Endothelial cell of hepatic sinusoid (primary cell): ENCODE results near the gene CDH13.

Experiments used
- in situ Hi-C: cut with HindIII; loops from 2 replicates; pipeline ENCODE4 v1.10.0; 2017; ENCODE audit warnings: low sequenced_read_pairs

The CDH13 gene

DNA sequence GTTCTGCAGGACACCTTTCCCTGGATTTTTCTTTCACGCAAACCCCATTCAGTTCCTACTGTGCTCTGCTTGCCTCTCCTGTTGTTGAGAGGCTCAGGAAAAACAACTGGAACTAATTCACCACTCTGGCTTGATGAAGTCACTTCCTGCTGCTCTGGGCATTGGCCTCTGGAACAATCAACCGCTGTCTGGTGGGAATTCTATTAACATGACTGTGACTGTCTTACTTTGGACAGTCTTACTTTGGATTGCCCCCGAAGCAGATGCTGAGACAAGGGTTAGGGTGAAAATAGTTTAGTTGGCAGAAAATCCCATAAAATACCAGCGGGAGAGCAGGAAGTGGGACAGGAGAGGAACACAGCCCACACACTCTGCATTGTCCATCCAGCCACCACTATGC, 1091.0 kb downstream of the CDH13 start:
- in situ Hi-C loops: no loop called here

DNA sequence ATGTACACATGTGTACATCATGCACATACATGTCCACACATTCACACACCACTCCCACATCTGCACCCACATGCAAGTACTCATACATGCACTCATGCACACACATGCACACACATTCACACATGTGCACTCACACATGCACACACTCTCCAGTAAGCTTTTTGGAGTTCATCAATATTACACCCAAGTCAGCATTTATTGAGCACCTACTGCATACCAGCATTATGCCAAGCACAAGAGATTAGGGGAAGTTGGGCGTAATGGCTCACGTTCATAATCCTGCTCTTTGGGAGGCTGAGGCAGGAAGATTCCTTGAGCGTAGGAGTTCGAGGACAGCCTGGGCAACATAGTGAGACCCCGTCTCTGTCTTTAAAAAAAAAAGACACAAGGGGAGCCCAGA, 1093.4 kb downstream of the CDH13 start:
- in situ Hi-C loops: loop anchor here (5.0 kb wide), 2 partner anchors 33 to 37 kb away; no protein-coding TSS in a partner anchor

DNA sequence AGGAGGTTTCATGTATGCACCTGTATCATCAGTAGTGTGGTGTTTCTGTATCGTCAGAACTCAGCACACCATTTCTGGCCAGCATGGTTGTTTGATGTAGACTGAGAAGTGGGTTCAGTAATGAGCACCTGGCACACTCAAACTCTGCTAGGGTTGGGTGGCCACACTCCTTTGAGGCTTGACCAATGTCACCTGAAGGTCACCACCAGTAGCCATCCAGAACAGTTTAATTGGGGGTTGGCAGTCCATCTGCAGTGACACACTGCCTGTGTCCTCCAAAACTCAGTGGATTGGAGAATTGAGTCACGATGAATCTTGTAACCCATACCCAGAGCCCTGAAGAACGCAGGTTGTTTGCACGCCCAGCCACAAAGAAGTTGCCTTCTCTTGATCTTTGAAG, 1094.2 kb downstream of the CDH13 start:
- in situ Hi-C loops: loop anchor here (5.0 kb wide), 2 partner anchors 34 to 36 kb away; no protein-coding TSS in a partner anchor

DNA sequence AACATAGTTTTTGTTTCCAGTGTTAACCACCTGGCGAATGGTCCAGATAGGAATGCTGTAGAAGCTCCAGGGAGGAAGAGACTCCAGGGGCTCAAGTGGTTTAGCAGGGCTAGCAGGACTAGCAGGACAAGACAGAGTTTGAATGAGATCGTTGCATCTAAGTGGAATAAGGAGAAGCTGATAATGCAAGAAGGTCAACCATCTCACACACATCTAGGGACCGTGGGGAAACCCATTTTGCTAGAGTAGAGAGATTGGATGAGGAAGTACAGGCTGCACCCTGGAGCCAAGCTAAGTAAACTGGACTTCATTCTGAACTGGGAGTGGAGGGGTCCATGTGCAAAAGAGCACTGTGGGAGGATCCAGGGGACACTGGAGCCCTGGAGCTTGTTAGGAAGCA, 1094.9 kb downstream of the CDH13 start:
- in situ Hi-C loops: loop anchor here (5.0 kb wide), 2 partner anchors 34 to 36 kb away; no protein-coding TSS in a partner anchor

DNA sequence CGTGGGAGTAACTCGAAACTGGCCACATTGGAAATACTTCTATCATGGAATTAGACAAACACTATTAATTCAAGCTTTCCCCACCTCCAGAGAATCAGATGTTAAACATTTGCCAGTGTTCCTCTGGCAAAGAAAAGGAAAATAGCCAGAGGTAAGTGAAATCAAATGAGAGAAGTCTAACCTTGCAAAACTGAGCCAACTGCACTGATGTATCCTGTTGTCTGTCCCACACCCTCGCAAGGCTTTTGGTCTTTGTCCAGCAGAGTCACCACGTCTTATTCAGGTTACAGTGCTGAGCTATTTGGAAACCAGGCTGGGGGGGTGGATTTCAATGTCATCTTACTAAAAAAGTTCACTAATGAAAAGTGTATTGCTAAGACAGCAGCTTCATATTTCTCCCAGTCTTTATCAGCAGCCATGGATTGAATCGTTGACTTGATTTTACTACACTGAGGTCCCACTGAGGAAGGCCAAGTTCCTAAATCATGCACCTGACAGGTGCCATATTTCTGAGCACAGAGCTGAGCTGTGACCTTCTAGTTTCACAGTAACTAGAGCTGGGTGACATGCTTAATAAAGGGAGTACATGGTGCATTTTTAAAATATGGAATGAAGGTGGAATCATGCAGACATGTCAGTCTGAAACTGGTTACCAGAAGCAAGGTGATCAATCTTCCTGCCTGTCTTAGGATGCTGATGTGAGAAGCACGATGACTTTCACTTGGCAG, 1095.9 kb downstream of the CDH13 start:
- in situ Hi-C loops: loop anchor here (5.0 kb wide), 2 partner anchors 35 kb away; no protein-coding TSS in a partner anchor

DNA sequence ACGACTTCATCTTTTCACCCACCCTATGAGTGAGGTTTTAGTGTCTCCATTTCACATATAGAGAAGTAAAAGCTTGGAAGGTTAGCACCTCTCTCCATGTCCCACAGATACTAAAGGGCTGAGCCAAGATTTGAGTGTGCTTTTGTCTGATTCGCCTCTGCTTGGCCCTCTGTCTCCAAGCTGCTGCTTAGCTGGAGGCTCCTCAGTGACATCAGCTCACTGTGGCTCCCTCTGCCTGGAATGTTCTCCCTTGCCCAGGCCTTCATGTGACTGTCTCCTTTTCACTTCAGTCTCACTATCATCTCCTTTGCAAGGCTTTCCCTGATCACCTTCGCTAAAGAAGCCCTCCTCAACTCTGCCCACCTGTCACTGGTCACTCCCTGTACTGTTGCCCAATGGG, 1096.5 kb downstream of the CDH13 start:
- in situ Hi-C loops: loop anchor here (5.0 kb wide), 2 partner anchors 34 to 36 kb away; no protein-coding TSS in a partner anchor

DNA sequence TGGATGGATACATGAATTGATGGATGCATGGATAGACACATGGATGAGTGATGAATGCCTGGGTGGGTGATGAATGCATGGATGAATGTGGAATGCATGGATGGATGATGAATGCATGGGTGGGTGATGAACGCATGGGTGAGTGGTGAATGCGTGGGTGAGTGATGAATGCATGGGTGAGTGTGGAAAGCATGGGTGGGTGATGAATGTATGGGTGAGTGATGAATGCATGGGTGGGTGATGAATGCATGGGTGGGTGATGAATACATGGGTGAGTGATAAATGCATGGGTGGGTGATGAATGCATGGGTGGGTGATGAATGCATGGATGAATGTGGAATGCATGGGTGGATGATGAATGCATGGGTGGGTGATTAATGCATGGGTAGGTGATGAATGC, 1097.1 kb downstream of the CDH13 start:
- in situ Hi-C loops: loop anchor here (5.0 kb wide), 2 partner anchors 33 to 37 kb away; no protein-coding TSS in a partner anchor

DNA sequence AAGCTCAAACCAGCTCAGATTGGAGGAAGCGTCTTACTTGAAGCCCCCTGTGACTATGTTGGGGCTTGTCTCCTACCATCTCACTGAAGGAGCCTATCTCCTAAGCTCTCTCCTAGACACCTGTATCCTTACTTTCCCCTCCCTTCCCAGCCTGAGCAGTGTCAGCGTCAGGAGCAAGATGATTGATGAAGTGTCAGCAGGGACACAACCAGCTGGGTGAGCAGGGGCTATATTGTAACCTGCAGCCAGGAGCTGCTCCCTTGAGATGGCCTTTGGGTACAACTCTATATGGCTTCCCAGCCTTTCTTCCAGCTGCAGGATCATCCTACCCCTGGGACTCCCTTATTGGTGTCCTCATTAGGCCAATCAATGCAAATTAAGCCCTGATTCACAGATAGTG, 1097.8 kb downstream of the CDH13 start:
- in situ Hi-C loops: loop anchor here (5.0 kb wide), 2 partner anchors 33 to 37 kb away; no protein-coding TSS in a partner anchor

DNA sequence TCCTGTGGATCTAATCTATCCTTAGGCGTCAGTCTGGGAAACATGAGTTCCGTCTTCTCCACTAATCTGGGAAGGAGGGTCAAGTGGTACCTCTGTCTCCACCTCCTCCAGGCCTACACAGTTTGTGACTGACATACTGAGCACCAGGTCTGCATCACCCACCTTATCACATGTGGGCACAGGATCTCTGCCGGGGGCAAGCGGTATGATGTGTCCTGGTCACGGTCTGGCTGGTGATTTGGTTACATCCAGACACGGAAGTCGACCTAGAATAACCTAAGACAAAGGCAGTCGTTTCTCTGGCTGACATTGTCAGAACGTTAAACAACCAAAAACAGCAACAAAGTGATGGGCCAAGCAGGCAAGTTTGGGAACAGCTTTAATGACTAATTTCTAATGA, 1098.5 kb downstream of the CDH13 start:
- in situ Hi-C loops: no loop called here

DNA sequence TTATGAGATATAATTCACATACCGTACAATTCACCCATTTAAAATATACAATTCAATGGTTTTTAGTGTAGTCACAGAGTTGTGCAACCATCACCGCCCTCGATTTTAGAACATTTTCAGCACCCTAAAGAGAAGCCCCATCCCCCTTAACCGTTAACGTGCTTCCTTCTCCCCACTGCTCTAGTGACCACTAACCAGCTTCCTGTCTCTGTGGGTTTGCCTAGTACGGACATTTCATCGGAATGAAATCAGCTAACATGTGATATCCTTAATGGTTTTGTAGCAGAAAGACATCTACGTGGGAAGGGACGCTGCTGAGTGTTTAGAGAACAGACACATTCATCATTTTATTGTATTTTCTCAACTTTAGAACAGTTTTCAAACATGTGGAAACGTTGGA, 1100.2 kb downstream of the CDH13 start:
- in situ Hi-C loops: no loop called here

DNA sequence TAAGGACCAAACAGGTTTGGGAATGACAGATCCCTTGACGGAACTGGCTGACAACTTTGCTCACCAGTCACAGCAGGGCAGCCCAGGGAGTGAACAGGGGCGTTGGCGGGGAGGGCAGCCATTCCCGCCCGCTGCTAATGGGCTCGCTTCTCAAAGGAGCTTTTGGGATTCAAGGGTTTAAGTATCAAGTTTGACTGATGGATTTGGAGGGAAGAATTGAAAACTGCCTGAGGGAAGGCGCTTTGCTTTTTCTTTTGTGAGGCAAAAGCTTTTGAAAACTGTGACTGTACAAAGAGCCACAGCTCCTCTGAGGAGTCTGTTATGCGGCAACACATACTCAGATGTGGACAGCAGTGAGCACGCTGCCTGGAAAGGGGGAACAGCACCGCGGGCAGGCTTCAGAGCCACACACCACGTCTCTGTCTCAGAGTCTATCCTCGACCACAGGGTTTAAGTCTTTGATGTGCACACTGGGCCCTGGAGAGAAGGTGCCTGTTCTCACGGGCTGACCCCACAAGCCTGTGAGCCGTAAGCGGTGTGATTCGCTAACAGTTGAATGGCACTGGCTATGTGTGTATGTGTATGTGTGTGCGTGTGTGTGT, 1101.1 kb downstream of the CDH13 start:
- in situ Hi-C loops: no loop called here

DNA sequence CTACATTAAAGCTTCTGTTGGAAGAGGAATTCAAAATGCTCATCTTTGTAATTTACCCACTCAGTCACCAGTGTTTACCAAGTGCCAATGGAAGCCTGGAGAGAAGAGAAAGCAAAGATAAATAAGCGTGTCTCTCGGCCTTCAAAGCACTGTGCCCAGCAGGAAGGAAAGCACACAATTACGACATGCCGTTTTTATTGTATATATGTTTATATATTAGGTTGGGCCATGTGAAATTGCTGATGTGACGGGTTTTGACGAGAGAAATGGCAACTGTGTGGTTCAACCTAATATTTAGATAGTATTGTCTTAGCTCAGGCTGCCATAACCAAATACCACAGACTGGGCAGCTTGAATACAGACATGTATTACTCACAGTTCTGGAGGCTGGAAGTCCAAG, 1101.7 kb downstream of the CDH13 start:
- in situ Hi-C loops: no loop called here

DNA sequence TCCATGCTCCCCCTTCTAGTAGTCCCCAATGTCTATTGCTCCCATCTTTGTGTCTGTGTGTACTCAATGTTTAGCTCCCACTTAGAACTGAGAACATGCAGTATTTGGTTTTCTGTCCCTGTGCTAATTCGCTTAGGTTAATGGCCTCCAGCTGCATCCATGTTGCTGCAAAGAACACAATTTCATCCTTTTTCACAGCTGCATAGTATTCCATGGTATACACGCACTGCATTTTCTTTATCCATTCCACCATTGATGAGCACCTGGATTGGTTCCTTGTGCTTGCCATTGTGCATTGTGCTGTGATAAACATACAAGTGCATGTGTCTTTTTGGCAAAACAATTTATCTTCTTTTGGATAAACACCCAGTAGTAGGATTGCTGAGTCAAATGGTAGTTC, 1104.0 kb downstream of the CDH13 start:
- in situ Hi-C loops: no loop called here

DNA sequence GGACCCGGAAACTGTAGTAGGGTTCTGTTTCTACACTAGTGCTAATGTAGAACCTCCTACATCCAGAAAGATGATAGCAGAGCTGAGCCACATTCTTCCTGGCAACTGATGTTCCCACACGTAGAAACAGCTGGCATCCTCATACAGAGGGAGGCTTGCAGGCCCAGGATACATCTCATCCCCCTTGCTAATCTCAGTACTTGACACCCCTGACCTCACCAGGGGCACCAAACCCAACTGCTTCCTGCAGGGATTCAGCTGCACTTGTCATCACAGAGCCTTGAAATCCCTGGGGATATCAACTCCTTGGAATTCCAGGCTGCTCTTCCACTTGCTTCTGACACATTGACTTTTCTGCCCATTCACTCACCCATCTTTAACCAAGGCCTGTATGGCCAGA, 1105.8 kb downstream of the CDH13 start:
- in situ Hi-C loops: no loop called here

DNA sequence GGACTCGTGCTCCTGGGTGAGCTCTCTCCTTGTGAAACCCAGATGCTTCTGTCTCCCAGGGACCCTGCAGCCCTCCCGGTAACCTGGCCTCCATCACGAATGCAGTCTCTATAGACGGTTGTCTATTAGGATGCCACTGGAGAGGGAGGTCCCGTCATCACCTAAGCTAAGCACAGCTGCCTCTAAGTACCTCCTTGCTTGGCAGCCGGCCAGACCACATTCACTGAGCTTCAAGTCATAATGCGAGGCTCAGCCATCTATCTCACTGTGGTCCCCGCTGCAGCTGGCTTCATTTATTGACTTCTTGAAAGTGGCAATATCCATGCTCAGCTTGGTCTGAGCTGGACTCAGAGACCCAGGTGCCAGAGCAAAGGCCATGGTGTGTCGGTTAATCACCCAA, 1106.5 kb downstream of the CDH13 start:
- in situ Hi-C loops: no loop called here

DNA sequence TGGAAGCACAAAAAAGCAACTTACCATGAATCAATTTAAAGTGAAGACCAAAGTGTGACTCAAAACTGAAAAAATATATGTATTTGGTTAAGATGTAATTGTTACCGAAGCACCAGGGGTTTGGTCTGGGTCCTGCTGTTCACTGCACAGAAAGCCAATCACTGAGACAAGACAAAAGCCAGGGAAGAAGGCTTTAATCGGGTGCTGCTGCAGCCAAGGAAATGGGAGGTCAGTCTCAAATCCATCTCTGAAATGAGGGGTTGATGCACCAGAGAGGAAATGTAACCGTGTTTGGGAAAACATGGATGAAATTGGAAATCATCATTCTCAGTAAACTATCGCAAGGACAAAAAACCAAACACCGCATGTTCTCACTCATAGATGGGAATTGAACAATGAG, 1107.4 kb downstream of the CDH13 start:
- in situ Hi-C loops: no loop called here

DNA sequence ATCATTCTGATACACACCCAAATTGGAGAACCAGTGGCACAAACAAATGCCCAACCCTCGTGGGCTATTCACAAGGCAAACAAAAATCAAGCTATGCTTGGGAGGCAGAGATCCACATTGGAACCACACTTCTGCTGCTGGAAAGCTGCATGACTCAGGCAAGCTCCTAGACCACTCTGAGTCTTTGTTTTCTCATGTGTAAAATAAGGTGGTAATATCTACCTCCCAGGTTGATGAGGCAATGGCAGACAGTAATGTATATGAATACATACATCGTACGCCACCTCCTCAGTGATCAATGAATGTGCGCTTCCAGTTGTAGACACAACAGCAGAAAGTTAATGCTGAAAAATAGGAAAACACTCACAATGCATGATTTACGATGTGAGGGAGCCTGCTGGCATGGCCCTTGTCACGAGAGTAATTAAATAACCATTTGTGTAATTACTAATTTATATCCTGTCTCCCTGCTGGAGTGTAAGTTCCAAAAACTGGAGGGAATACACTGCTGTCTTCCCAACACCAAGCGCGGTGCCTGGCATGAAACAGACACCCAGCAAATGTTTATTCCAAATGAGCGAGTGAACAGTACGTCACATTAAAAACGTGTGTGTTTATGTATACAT, 1111.1 kb downstream of the CDH13 start:
- in situ Hi-C loops: loop anchor here (5.0 kb wide), 1 partner anchor 44 kb away; no protein-coding TSS in a partner anchor

DNA sequence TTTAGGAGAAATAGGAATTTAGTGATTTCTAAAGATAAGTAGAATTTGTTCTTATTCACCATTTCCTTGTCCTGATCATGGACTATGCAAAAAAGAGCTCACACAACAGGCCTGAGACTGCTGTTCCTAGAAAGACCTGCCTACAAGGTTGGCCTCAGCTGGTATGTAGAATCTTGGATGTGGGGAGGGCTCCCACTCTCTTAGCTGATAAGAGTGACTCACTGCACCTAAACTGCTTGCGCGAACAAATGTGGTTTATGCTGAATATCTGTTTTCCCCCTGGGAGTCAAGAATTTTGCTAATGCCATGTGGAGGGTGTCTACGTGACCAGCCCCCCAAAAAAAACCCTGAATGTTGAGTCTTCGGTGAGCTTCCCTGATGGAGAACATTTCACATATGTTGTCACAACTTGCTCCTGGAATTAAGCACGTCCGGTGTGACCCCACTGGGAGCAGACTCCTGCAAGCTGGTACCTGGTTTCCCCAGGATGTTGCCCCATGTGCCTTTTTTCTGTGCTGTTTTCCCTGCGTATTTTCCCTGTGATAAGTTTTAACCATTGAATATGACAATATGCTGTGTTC, 1112.2 kb downstream of the CDH13 start:
- in situ Hi-C loops: loop anchor here (5.0 kb wide), 1 partner anchor 43 kb away; no protein-coding TSS in a partner anchor

DNA sequence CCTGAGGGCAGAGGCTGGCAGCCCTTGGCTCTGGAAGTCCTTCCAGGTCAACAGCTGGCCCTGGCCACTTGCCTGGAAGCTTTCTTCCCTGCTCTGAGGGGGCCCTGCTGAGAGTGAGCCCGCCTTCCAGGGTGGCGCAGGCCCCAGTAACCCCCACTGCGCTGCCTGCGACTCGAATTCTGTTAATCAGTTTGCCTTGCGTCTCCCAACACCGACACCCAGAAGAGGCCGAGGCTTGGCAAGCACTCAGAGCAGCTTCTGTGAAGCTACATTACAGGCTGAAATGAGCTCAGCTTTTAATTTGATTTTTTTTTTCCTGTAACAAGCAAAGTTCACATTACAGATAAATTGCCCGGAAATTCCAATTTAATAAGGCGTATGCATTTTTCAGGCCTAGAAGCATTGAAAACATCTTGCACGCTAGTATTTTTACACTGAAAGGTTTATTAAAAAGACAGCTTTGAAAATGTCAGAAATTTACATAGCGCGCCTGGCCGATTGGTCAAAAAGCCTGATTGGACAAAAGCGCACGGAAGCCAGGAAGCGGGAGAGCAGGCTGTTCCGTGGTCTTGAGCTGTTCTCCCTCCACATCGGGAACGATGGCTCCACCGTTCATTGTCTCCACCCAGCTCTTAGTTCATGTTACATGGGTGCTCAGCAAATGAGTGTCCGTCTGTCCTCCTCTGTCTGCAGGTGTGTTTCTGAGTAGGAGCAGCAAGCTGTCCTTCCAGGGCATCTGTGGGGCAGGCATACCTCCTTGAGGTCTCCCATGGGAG, 1115.5 kb downstream of the CDH13 start:
- in situ Hi-C loops: no loop called here

DNA sequence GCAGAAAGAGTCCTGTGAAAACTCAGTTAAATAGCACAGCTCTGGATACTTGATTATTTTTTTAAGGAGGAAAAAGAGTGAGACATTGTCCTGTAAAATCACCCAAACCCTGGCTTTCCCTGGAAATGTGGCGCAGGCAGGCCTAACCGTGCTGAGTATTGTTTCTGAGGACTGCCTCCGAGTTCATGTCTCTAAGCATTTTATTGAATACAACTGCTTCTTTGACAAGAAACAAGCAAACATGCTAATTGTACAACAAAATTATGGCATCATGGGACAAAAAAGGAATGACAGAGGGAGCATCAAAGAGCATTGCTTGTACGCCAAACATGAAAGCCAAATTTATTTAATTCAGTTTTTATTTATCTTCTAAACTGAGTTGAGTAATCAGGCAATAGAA, 1116.5 kb downstream of the CDH13 start:
- in situ Hi-C loops: no loop called here

DNA sequence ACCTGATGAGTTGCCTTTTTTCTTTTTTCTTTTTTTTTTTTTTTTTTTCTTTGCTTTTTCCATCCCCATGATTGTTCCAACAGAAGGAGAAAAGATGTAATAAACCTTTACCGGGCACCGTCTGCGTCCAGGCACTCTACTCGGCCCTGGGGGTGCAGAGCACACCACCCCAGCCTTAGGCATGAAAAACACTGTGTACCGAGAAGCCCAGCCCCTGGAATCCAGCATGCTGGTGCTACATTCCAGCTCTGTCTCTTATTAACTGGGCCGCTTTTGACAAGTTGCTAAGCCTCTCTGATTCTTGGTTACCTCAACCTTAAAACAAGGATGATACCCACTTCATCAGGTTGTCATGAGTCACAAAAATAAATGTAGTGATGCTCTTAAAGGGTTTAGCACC, 1117.0 kb downstream of the CDH13 start:
- in situ Hi-C loops: no loop called here
